LHCN-M2 (cell line): Measurements from ENCODE around the gene CCDC83. TPM values are rescaled to one million over a fixed set of nuclear protein-coding genes. Genes with fewer than 3 reads are reported as not detected.
"Not testable (repeated sequence)": the region's sequence is repeated elsewhere in the genome, so short reads cannot be mapped to it uniquely, and the experiment has no call there.

ENCODE experiments used
- DNase-seq: peaks from one replicate; pipeline ENCODE4 v3.0.0-alpha.2; 2012; ENCODE audit warnings: low read depth
- total RNA-seq: library from RNA; depleted of rRNA; stranded (reverse); fragments of >200 nt; gene quantifications from 2 replicates; pipeline ENCODE4 v1.2.3, GENCODE V29; 2014

Gene CCDC83
- total RNA-seq, 1 experiment from 2014 or later = 0.06 TPM

- no peak for DNase-seq
Measured at GRCh38 chr11:85835729-85836128, 19.5 kb upstream of the CCDC83 start.

DNA sequence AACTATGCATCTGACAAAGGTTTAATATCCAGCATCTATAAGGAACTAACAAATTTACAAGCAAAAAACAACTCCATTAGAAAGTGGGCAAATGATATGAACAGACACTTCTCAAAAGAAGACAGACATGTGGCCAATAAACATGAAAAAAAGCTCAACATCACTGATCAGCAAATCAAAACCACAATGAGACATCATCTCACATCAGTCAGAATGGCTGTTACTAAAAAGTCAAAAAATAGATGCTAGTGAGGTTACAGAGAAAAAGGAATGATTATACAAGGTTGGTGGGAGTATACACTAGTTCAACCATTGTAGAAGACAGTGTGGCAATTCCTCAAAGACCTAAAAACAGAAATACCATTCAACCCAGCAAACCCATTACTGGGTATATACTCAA lies 14.3 kb upstream of the CCDC83 start:
- not testable (repeated sequence) for DNase-seq

DNA sequence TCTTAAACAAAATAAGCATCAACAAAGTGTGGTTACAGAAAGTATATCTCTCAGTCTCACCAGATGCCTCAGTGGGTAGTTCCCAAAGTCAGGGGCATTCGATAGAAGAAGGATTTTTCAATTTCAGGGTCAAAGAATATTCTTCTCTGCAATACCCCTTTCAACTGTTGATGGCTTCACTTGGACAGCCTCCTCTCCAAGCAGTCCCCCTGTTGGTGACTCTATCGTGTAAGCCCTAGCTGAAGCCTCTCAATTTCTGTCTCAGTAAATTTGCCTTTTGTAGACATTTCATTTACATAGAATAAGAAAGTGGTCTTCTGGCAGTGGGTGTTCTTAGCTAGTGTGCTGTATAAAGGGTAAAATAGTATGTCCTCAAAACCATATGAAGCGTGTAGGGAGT lies 11.3 kb upstream of the CCDC83 start:
- no peak for DNase-seq

DNA sequence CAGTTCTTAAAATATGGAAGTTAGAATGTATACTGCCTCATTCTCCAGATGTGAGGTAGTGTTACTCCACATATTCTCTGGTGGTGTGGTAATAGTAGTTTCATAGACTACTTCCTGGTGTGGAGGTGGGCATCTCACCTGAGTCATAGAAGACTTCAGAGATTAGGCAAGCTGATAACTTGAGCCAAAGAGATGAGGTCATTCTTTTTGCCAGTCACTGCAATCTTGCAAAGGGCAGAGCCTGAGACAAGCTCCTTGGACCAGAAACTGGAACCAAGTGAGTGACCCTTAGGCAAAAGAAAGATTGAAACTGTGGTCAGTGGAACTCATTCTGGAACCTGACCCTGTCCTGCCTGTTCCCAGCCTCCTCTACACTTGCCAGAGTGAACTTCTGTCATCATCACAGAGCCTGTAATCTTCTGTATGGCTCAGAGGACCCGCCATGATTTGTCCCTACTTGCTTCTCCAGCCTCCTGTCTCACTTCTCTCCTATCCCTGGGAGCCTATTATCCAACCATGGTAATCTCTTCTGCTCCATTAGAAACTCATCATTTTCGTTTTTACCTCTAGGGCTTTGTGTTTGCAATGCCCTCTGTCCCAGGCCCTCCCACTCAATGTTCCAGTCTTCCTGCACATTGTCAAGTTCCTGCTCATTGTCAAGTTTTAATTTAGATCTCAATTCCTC lies 10.6 kb upstream of the CCDC83 start:
- peak; percentile 32 for DNase-seq

- DNase-seq = no peak
Measured at GRCh38 chr11:85845124-85845631, 10.0 kb upstream of the CCDC83 start.

DNA sequence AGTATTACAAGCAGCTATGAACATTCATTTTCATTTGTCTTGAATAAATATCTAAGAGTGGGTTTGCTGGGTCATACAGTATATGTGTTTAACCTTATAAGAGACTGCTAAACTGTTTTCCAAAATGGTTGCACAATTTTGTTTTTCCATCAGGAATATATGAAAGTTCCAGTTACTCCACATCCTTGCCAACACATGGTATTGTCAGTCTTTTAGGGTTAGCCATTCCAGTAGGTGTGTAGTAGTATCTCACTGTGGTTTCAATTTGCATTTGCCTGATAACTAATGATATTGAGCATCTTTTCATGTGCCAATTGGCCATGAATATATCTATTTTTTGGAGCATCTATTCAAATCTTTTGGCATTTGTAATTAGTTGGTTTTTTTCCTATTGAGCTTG lies 7.7 kb upstream of the CCDC83 start:
- DNase-seq = no peak

- no peak for DNase-seq
Measured at GRCh38 chr11:85848006-85848405, 7.2 kb upstream of the CCDC83 start.

DNA sequence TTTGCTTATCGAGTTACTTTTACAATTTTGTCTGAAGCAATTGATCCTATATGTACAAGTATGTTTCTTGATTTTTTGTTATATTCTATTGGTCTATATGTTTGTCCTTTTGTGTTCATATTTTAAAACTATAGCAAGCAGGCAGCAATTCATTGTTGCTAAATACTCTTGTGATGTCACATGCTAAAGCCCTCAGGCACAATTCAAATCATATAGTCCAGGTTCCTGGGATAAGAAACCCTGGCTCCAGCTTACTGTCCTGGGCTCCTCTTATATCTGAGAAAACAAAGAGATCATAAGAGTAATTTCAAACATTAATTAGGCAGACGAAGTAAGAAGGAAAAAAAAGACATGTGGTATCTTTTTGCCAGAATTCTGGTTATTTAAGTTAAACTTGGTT lies 6.6 kb upstream of the CCDC83 start:
- DNase-seq = no peak

DNA sequence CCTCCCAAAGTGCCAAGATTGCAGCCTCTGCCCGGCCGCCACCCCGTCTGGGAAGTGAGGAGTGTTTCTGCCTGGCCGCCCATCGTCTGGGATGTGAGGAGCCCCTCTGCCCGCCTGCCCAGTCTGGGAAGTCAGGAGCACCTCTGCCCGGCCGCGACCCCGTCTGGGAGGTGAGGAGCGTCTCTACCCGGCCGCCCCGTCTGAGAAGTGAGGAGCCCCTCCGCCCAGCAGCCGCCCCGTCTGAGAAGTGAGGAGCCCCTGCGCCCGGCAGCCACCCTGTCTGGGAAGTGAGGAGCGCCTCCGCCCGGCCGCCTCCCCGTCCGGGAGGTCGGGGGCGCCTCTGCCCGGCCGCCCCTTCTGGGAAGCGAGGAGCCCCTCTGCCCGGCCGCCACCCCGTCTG lies 2.4 kb upstream of the CCDC83 start:
- not testable (repeated sequence) for DNase-seq

- not testable (repeated sequence) for DNase-seq
Measured at GRCh38 chr11:85853541-85853940, 1.6 kb upstream of the CCDC83 start.

DNA sequence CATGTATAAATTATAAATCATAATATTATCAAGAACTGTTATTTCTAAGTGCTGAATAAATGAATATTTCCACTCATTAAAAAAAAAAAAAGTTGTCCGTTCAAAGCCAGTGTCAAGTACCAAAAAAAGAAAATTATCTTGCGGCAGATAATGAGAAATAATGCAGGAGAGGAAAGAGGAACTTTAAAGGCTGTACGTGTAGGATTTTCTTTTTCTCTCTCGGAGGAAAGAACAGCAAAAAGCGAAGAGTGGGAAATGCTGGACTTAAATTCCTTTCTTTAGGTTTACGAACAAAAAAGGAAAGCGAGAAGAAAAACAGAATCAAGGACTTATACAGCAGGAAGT lies 999 bp upstream of the CCDC83 start:
- no peak for DNase-seq

- DNase-seq = peak; percentile 89
Measured at GRCh38 chr11:85854557-85855340, 434 bp upstream of the CCDC83 start.

DNA sequence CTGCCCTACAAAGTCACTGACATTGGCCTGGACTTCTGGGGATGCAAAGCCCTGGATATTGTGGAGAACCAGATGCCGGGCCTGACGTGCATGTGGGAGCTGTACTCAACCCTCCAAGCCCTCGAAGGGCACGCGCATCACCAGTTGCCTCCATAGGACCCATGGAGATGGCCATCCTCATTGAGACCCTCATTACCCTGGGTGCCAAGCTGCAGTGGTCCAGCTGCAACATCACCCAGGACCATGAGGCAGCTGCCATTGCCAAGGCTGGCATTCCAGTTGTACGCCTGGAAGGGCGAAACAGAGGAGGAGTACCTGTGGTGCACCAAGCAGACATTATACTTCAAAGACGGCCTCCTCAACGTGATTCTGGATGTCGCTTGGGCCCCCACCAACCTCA lies 1.9 kb downstream of the CCDC83 start:
- DNase-seq = no peak

DNA sequence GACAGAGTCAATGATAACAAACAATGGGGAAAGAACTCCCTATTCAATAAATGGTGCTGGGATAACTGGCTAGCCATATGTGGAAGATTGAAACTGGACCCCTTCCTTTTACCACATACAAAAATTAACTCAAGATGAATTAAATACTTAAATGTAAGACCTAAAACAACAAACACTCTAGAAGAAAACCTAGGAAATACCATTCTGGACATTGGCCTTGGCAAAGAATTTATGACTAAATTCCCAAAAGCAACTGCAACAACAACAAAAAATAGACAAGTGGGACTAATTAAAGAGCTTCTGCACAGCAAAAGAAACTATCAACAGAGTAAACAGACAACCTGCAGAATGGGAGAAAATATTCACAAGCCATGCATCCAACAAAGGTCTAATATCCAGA lies 4.4 kb downstream of the CCDC83 start:
- DNase-seq = not testable (repeated sequence)

- DNase-seq = no peak
Measured at GRCh38 chr11:85863855-85864254, 8.7 kb downstream of the CCDC83 start.

DNA sequence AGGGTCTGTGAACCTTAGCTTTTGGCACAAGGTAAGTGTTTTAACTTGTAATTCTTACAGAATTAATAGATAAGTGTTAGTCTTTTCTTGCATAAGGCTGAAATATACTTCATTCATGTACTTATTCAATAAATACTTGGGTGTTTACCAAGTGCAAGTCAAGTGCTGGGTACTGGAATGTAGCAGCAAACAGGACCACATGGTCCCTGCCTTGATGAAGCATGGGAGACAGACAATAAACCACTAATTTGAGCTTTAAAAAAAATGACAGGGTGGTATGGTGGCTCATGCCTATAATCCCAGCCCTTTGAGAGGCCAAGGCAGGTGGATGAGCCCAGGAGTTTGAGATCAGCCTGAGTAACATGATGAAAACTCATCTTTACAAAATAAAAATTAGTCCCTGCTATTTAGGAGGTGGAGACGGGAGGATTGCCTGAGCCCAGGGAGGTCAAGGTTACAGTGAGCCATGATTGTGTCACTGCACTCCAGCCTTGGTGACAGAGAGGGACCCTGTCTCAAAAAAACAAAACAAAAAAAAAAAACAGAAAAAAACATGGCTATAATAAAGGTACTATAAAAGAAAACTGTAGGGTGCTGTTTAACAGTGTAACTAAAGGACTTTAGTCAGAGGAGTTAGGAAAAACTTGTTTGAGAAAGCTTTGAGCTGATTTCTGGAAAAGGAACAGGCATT lies 11.1 kb downstream of the CCDC83 start:
- DNase-seq = no peak

DNA sequence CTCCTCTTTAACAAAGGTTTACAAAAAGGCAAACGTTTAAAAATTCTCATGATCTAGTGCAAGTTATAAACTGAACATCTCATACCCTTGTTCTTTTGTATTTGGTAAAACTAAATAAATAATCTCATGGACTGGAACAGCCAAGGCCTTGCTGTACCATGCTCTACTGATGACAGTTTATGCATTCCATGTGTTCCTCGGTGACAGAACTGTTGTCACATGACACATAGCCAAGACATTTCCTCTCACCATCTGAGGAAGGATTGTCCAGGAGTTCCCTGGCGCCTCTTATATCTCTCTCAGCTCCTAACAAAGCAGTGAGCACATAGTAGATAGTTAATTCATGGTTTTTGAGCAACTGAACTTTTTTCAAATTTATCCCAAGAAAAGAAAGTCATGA lies 12.6 kb downstream of the CCDC83 start:
- DNase-seq = no peak

DNA sequence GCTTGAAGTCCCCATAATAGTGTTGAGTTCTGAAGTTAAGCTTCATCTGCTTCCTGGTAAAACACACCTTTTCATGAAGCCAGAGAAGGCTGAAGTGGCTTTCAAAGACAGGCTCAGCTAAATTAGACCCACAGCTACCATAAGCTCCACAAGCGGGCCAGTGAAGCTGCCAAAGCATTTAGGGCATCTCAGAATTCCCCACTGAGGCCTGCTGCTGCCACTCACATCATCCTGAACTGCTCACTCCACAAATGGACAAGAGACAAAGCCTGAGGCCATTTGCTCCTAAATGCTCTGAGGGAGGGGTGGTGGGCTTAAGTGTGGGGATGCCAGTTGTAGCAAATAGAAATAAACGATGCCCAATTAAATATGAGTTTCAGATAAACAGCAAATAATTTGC lies 14.6 kb downstream of the CCDC83 start:
- DNase-seq = no peak

- DNase-seq = peak; percentile 25
Measured at GRCh38 chr11:85874265-85874664, 19.1 kb downstream of the CCDC83 start.

DNA sequence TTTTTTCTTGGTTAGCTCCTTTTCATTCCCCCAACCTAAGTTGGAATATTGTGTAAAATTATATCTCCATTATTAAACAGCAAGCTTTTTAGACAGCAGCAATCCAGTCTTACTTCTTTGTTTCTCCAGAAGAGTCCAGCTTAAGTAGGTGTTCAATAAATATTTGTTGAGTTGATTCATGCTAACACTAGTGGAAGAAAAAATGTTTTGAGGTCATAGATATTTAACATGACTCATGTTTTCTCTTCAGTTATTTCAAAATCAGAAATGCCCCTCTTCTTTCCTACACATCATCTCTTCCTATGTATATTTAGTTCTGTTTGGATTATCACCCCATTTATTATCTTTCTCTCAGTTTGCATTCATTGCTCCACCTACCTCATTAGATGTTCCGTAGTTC lies 20.3 kb downstream of the CCDC83 start:
- peak; percentile 51 for DNase-seq

DNA sequence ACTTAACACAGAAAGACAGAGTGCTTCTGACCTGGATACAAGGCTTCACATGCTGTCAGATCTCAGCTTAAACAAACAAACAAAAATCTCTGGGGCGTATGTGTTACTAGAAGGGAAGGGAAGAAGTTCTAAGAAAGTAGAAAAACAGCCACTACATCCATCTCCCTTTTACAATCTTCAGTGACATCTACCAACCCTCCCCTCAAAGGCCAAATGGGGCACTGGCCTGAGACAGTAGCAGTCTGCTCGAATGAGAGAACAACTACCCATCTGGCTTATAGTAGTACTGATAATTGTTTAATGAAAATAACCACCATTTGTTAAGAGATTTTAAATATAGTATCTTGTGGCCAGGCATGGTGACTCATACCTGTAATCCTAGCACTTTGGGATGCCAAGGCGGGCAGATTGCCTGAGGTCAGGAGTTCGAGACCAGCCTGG lies 29.4 kb downstream of the CCDC83 start:
- DNase-seq = peak; percentile 44
